GM12891 (cell line): ENCODE measurements around the gene PSTPIP1.

Source experiments
- POLR2A ChIP-seq: IDR thresholded peaks from 2 replicates; pipeline ENCODE4 v1.6.1; 2011; ENCODE audit warnings: low read depth, low read length, control low read depth
- POLR2AphosphoS5 ChIP-seq: IDR thresholded peaks from 2 replicates; pipeline ENCODE4 v1.6.1; 2011; ENCODE audit warnings: low read depth, low read length, control low read depth
- TAF1 ChIP-seq: IDR thresholded peaks from 2 replicates; pipeline ENCODE4 v1.6.1; 2011; ENCODE audit warnings: low read depth, low read length, control low read depth

GRCh38 chr15:77038312-77039216, 43.6 kb downstream of the PSTPIP1 start:
- TF ChIP-seq POLR2A (no peak), POLR2AphosphoS5 (no peak), TAF1 (no peak)
